GF-D8 (cell line): Measurements from ENCODE around the gene IFNG-AS1.

Experiments
- DNase-seq: peaks from one replicate; lab custom pipeline; 2025; lab: John Stamatoyannopoulos, UW

IFNG-AS1 gene

DNA sequence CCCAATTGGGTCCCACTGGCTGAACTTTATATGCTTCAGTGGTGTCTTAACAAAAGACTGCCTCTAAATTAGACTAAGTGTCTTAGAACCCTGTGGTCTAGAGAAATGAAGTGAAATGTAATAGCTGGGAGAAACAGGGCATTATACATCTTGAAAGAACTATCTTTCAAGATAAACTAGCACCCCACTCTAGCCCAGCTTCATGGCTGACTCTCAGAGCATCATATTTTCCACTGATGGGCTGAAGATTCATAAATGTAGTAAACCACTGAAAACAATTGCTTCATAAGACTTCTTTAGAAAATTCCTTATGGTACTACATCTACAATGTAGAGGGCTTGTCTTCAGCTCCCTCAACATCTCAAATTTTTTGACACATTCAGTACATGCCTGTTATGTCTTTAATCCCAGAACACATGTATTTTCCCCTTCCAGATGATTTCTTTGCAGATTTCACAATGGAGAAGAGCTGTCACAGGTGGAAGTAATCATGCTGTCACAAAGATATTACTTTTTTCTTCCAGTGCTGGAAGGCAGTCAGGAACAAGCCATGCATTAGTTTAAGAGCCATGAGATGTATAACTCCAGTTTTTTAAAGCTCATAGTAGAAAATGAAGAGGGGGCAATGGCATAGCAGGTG is 48.5 kb downstream of the IFNG-AS1 start:
- no peak for DNase-seq

DNA sequence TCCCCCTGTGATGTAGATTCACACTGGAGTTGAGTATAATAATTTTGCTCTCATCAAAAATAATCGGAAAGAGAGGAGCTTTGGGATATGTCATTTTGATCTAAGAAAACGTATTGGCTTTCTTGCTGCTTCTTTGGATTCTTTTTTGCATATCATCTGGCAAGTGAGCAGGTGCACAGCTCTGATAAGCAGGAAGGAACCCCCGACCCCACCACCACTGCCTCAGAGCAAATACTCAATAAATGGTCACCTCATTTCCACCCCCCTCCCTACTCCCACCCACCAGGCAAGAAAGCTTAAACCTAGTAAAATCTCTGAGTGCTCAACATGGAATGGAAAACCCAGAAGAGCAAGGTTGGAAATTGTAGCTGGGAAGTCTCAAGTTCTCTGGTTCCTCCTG is 49.4 kb downstream of the IFNG-AS1 start:
- DNase-seq = no peak

DNA sequence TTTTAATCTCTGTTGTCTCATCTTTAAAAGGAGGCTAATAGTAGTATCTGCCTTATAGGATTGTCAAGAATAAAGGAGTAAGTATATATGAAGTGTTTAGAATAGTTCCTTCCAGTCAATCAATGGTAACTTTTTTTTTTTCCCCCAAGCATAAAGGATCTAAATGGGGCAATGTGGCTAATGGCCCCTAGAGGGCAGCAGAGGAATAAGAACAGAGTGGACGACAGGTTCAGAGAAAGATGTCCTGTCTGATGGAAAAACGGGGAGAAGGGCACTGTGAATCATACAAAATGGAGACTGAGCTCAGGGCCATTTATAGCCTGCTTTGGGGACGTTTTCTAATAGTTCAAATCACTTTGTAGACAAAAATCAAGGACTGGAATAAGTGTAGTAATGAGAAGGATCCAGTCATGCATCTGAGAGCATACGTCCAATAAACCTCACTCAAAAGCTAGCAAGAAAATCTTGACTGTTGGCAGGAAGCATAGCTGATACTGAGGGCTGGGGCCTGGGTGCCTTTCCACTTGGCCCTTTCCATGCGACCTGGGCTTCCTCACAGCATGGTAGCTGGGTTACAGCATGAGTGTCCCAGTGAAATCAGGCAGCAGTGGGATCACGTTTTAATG is 51.3 kb downstream of the IFNG-AS1 start:
- no peak for DNase-seq

DNA sequence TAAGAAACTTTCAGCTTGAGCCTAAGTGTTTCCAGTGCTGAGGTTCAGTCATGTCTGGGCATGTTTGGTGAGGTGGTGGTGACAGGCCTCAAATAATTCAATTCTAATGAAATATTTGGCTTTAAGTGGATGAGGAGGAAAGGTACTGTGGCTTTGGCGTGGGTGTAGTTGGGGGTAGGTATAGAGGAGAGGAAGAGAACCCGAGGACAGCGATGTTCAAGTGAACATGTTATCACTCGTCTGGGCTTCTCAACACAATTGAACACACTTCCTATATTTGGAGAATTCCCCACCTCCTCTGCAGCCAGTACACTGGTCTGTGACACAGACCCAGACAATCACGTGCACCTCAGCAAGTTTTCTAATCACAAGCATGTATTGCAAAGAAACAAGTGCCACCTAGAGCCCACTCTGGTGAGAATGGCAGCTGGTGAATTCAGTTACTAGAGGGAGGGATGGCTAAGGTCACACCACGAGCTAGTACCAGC is 53.0 kb downstream of the IFNG-AS1 start:
- DNase-seq = no peak

DNA sequence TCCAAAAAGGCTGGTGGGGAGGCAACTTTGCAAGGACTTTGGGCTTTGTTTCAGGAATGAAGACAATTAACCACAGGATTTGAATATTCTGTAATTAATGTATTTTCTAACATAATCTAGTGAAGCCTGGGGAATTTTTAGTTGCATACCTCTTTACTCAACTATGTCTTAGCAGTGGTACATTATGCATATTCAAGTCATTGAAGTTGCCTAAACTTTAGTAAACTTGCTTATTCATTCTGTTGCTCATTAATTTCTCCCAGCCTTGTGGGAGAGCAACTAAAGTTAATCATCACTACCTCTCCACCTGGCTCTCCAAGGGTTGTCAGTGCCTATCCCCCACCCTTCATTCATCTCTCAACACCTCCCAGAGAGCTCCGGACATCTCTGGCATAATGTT is 54.2 kb downstream of the IFNG-AS1 start:
- DNase-seq = no peak

DNA sequence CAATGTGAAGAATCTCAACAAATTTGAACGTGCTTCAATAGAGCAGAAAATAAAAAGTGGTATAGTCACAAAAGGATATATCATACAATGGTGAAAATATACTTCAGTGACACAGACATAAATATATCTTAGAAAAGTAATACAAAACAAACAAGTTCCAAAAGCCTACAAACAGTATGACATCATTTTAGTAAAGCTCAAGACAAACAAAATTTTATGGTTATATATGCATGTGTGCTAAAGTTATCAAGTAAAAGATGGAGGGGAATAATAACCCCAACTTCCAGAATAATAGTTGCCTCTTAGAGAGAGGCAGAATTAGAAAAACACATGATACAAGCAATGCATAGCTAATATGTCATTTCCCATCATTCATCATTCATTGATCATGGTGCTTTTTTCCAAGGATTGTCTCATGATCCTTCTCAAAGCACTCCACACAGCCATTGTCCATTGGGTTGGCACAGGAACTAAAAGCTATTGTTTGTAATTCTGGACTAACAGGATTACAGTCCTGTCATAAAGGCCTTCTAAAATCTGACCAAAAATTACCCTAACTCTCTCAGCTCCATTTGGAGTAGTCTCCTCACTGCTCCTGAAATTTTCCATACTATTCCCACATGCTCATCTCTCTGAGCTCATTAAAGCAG is 59.5 kb downstream of the IFNG-AS1 start:
- no peak for DNase-seq

DNA sequence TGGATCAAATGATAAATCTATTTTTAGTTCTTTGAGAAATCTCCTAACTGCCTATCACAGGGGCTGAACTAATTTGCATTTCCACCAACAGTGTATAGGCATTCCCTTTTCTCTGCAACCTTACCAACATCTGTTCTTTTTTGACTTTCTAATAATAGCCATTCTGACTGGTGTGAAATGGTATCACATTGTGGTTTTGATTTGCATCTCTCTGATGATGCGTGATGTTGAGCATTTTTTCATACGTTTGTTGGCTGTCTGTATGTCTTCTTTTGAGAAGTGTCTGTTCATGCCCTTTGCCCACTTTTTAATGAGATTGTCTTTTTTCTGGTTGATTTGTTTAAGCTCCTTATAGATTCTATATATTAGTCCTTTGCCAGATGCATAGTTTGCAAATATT is 67.1 kb downstream of the IFNG-AS1 start:
- no peak for DNase-seq

DNA sequence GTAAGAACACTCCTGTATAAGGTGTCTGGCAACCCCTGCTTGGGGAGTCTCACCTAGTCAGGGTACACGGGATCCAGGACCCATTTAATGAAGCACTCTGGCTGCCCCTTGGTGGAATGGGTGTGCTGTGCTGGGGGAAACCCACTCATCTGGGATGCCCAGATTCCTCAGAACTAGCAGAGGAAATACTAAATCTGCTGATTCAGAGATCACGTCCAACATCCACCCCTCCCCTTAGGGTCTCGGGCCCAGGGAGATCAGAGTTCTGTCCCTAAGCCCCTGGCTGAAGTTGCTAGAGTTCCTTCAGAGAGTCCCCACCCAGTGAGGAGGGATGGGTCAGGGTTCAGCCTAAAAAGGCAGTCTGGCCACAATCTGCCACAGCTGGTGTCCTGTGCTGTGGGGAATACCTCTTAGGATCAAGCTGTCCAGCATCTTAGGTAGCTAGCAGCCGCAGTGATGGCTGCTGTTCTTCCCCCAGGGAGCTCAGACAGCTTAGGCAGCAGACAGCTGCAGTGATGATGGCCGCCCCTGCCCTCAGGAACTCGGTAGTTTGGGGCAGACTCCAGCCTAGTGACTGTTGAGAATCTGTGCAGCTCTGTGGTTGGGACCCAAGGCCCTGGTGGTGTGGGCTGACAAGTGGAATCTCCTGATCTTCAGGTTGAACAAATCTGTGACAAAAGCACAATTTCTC is 74.8 kb downstream of the IFNG-AS1 start:
- no peak for DNase-seq

DNA sequence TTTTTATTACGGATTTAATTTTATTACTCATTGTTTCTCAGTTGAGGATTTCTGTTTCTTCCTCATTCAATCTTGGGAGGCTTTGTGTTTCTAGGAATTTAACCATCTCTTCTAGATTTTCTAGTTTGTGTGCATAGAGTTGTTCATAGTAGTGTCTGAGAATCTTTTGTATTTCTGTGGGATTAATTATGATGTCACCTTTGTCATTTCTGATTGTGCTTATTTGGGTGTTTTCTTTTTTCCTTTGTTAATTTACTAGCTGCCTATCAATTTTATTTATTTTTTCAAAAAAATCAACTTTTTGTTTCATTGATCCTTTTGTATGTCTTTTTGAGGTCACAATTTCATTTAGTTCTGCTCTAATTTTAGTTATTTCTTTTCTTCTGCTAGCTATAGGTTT is 75.9 kb downstream of the IFNG-AS1 start:
- DNase-seq = no peak

DNA sequence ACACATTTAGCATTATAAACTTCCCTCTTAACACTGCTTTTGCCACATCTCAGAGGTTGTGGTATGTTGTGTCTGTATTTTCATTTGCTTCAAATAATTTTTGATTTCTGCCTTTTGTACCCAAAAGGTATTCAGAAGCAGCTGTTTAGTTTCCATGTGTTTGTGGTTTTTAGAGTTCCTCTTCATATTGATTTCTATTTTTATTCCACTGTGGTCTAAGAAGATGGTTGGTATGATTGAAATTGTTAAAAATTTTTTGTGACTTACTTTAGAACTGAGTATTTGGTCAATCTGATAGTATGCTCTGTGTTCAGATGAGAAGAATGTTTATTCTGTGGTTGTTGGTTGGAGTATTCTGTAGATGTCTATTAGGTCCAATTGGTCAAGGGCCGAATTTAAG is 76.4 kb downstream of the IFNG-AS1 start:
- DNase-seq = no peak

DNA sequence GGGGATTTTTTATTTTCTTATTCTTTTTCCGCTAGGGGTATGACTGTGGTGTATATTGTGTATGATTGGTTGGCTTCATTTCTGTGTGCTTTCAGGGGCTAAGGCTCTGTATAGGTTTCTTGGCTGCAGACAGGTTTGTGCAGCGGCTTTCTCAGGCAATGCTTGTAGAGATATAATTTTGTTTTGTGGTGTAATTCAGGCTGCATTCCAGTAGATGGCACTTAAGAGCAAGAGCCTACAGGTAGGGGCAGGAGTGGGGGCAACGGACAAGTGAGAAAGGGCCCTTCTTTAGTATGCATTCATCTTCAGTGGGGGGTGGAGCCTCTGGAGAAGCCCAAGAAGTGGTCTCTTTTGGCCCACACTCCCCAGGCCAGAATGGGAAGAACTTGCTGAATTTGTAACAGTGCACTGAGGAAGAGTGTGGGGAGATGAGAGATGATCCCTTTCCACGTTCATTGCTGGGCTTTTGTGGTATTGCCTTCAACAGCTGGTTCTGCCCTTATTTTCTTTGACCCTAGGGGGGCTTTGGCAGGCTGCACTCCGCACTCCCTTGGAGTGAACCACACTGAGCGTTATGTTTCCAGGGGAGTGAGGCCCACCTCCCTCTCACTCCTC is 78.6 kb downstream of the IFNG-AS1 start:
- DNase-seq = no peak

DNA sequence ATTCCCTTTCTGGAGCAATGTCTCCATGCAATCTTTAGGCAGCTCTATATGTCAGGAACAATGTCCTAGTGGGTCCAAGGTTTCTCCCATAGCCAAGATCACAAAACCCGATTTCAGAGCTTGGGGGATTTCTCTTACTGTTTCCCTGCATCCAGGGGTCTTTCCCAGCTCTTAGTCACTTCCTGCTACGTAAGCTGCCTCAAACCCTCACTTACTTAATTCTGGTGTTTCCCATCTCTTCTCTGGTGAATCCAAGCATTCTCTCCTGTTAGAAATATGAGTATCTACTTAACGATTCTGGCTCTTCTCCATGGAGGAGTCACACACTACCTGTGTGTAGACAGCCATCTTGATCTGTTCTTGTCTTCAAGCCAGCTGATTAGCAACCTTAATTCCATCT is 80.0 kb downstream of the IFNG-AS1 start:
- no peak for DNase-seq
